HG03354 (cell line): ENCODE results near the gene KRTAP15-1.

Experiments used
- ATAC-seq: cut with Tn5 transposase; IDR thresholded peaks from one replicate; pipeline ENCODE4 v1.9.1; 2021; ENCODE audit warnings: mild to moderate bottlenecking; ENCODE audit not compliant: unreplicated experiment, poor library complexity, severe bottlenecking

Gene KRTAP15-1, protein sequence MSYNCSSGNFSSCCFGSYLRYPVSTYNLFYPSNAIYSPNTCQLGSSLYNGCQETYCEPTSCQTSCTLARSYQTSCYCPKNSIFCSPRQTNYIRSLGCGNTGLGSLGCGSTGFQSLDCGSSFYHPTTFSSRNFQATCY

DNA sequence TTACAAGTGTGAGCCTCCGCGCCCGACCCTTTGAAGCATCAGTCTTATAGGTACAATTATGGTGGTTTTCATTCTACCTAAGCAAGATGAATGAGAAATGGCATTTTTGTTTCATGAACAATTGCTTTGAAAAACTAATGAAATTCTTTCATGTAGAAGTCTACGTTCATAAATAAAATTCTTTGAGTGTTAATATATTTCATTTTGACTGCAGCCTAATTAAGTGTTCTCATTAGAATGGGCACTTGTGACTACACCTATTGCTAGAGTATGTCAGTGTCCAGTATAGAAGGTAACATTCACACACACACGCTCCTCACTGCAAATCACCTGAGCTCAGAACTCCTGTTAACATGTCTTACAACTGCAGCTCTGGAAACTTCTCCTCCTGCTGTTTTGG is at the start of gene KRTAP15-1:
TSS of gene KRTAP15-1 (plus strand) at position 301 of the 400 bp plus-strand sequence. CDS start at position 354, 53 bp downstream.
- ATAC-seq, result no peak

DNA sequence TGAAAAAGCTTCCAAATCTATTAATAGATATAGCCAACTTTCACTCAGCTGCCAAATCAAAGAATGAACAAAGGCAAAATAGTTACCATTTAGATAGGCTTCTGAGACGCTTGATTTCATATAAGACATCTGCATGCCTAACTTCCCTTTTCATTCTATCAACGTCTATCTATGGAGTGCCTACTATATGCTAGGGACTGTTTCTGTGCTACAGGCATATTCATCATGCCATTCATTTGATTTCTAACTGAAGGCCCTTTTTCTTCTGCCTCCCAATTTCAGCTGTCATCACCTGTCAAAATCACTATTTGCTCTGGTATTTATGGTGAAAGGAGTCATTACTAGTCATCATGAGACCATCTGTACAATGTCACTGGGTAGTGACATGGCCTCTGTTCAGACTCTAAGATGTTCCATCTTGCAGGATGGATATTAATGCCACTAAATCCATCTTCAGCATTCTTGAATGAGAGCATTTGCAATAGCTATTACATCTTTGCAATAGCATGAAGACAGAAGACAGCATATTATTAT is 48.5 kb upstream of the KRTAP15-1 start:
- ATAC-seq, result no peak

DNA sequence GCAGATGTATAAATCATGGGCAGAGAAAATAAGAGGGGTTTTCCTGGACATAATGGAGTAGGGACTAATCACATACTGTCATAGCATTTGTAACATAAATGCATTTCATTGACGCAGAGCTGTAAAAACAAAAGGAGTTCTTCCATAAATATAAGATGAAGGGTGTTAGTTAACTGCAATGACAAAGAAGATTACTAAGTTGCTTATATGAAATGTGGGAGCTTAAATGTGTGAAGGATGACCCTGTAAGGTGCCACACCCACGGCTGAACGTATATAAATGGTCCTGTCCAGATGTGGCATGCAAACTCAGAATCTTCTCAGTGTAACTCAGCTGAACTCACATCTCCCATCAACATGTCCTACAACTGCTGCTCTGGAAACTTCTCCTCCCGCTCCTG is 44.3 kb upstream of the KRTAP15-1 start, which contains the start of gene KRTAP13-1:
TSS of gene KRTAP13-1 (plus strand) at position 301 of the 400 bp plus-strand sequence. CDS start at position 357, 56 bp downstream.
- ATAC-seq, result no peak

DNA sequence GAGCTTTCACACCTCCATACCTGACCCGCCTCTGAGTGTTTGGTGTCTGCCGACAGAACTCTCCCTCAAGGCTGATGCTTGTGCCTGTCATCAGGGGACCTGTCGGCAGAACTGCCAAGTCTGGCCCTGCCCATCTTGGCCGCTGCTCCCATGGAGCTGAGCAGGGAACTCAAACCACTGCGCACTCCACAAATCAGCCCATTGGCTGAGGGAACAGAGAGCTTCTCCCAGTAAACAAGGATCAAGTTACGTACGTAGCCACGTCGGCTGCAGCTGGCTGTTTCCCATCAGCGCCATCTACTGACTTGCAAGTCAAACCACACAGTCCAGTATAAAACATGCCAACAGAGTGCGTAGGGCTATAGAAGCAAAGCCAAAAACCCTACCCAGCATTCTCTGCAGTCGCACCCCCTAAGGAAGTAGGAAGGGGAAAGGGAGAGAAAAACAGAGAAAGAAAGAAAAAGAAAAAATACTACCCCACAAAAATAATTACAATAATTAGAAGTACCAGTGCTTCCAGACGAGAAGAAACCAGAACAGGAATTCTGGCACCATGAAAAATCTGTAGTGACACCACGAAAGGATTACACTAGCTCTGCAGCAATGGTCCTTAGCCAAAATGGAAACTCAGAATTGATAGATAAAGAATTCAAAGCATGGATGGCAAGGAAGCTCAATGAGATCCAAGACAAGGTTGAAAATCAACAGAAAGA is 31.1 kb upstream of the KRTAP15-1 start:
- ATAC-seq, result no peak

DNA sequence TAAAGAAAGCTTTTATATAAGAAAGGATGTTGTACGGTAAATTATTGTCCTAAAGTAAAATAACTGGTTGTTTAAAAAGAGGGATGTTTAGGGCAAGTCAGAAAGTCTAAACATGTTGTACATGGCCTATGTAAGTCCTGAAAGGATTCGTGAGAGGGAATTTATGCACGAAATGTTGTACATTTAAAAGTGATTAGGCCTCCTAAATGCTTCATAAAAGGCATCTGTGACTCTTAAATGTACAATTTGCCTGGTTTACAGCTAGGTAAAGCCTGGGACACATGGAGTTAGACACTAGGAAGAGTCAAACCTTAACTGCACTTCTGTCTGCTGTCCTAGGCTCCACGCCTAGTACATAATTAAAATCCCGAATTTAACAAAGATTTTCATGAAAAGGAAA is 24.1 kb upstream of the KRTAP15-1 start:
- no peak for ATAC-seq

DNA sequence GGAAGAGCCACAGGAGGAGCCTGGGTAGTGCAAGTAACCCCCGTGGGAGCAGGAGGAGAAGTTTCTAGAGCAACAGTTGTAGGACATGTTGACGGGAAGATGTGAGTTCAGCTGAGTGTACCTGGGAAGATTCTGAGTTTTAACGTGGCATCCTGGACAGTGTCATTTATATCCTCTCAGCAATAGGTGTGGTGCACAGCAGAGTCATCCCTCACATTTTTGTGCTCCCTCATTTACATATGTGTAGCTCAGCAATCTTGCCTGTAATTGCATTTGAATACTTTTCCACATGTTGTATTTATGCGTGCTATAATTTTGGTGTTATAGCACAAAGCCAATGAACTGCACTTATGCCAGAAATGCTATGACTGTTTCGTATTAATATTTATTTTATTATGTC is 14.2 kb upstream of the KRTAP15-1 start, which contains the start of gene KRTAP13-3:
TSS of gene KRTAP13-3 (minus strand) at position 101 of the 400 bp plus-strand sequence. CDS start at position 87, 14 bp downstream.
- no peak for ATAC-seq

DNA sequence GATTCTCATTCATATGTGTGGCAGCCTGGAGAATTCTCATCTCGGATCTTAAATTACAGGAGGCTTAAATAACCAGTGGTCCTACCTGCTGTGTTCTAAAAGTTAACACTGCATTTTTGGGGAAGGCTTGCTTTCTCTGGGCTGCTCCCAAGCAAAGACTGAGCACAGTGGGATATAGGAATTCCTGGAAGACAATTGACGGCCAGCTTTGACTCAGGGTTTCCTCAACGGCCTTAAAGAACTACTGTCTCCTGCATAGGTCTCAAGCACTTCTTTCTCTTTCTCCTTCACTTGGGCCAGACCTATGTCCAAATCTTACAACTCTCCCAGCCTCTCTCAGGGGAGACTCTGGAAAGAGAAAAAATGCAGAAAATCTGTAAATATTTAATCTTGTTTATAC is 13.3 kb upstream of the KRTAP15-1 start:
- ATAC-seq, result no peak

DNA sequence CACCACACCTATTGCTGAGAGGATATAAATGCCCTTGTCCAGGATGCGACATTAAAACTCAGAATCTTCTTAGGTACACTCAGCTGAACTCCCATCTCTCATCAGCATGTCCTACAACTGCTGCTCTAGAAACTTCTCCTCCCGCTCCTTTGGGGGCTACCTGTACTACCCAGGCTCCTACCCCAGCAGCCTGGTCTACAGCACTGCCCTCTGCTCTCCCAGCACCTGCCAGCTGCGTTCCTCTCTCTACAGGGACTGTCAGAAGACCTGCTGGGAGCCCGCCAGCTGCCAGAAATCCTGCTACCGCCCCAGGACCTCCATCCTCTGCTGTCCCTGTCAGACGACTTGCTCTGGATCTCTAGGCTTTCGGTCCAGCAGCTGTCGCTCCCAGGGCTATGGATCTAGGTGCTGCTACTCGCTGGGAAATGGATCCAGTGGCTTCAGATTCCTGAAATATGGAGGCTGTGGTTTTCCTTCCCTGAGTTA is 9.9 kb upstream of the KRTAP15-1 start, which contains the start of gene KRTAP13-4:
TSS of gene KRTAP13-4 (plus strand) at position 51 of the 486 bp plus-strand sequence. CDS start at position 107, 56 bp downstream.
- ATAC-seq, result no peak

DNA sequence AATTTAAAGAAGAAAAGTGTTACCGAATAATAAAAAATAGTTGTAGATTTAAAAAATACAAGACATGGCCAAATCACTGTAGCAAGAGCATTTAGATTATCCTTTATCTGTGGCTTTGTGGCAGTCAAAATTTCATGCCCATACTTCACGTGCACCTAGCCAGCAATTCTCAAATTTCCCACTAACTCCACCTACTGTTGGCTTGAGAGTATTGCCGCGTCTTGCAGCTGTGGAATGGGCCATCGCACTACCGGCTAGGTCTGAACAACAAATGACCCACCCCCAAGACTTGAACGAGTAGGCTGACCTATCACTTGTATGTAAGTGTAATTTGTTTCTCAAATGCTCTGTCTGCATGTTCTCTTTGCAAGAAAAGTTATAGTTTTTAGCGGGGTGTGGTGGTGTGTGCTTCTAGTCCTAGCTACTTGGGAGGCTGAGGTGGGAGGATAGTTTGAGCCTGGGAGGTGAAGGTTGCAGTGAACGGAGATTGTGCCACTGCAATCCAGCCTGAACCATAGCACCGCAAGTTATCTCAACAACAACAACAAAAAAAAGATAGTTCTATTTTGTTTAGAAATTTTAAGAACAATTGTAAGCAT is 5.9 kb upstream of the KRTAP15-1 start:
- peak; percentile 71 for ATAC-seq

DNA sequence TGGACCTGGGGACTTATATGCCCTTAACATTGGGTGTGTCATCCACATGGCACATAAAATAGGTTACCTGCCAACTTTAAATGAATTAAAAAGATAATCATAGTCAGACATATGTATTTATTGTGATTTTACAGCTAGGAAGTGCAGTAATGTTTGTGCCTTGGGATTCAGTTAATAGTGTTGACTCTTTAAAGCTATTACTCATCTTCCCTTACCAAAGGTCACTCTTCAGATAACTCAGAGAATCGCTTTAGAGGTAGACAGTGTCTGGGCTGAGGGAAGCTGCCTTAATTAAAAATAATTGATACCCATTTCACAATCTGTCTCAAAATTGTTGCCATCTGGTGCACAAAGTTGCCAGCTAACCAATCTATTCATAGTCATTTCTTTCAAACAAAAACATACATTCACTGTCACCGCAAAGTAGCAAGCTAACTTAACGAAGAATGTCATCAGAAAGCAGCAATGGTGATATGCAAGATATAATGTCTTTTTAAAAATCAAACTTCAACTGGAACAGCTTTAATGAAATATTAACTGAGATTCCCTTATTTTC is 3.0 kb upstream of the KRTAP15-1 start:
- no peak for ATAC-seq

DNA sequence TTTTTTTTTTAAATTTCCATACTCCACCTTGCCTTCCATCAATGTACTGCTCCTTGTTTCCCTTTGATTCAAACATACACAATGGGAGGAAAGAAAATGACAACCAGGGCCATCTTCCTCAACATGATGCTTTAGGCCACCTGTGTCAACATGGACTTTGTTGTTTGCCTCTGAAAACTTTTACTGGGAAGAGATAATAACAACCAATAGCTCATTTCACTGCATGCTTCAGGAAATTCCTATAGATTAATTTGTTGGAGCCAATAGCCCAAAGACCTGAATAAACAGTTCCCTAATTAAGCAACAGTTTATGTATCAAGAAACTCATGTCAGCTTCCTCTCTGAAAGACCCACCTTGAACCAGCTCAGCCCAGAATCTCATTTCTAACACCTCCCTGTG is 3.2 kb downstream of the KRTAP15-1 start:
- ATAC-seq, result no peak

DNA sequence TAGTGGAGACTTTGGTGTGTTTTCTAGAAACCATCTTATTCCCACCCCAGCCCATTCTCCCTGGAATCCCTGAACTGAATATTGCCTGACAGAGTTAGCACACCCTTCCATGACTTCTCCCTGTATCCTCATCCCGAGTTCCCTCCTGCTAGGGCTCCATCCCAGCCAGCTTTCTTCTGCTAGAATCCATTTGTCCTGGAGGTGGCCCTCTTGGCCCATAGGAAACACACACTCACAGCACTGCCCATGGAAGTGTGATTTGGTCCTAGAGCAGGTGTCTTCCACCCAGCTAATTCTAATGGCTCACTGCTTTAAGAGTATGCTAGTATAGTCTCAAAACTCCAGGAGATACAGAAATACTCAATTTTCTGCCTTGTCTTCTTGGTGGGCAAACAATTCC is 4.1 kb downstream of the KRTAP15-1 start:
- ATAC-seq, result no peak

DNA sequence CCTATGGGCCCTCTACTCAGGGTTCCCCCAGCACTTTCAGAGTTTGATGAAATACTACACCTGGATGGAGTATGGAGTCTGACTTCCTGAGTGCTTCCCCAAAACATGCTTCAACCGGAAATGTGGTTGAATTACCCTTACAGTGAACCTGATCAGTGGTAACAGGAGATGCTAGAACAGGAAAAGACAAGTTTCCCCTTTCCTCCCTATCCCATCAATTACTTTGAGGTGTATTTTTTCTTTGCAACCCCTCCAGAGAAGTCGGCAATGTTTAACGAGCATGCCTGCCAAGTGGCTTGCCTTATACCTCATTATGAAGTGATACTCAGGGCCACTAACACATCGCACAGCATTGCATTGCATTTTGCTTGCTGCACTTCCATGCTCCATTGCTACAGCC is 7.0 kb downstream of the KRTAP15-1 start:
- ATAC-seq, result no peak

DNA sequence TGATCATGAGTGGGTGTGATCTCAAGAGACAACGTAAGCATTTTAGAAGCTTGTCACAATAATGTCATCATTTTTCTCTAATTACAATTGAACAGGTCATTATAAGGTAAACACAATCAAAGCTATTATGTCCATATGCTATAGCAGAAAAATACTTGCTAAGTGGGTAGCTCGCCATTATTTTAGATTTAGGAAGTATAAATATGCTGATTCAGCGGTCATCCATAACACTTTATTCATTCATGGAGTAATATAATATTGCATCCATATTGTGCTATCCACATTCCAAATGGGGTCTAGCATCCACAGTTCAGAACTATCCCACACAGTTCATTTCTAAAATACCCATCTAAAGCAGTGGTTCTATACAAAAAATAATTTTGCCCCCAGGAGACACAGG is 8.4 kb downstream of the KRTAP15-1 start:
- no peak for ATAC-seq

DNA sequence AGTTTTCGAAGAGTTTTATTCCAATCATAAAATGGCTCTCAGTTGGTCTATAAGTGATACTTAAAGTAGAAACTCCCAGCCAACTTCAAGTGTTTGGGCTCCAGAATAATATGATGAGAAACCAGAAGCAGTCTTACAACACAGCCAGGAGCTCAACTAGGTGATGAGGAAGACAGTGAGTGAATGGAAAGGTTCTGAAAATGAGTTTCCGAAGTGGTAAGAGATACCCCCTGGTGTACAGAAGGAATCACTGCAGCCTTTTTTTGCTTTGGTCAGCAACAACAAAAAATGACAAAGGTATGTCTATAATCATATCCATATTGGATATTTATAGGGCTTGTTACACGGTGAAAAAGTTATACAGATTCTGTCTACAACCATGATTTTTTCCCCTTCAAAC is 23.6 kb downstream of the KRTAP15-1 start:
- no peak for ATAC-seq

DNA sequence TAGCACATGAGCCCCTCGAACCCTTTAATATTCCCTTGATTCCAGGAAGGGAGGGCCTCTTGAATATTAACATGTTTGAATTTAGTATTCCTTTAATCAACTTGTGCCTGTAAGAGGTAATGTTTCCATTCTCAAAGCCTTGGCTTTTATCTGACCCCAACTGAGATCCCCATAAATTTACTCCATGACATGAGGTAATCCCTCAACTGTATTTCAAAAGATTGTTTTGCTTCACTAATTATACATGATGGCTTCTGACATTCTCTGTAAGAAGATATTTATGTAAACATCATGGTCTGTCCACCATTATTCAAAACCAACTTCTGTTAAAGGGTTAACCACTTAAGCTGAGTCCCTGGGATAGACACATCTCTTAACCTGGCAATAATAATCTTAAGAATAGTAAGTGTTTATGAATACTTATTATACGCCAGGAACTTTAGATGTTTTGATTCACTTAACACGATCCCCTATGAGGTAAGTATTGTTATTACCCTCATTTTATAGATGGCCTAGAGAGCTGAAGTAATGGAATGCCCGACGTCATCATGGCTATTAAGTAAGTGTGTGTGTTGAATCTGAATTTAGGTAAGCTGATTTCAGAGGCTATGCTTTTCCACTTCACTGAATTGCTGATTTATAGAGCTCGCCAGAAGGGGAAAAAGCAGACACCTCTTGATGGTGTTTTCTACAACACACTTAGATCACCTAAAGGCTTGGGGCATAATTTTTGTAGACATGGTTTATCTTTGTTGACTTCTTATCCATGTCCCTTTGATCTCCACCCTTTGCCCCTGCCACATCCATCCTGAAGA is 29.0 kb downstream of the KRTAP15-1 start:
- no peak for ATAC-seq

DNA sequence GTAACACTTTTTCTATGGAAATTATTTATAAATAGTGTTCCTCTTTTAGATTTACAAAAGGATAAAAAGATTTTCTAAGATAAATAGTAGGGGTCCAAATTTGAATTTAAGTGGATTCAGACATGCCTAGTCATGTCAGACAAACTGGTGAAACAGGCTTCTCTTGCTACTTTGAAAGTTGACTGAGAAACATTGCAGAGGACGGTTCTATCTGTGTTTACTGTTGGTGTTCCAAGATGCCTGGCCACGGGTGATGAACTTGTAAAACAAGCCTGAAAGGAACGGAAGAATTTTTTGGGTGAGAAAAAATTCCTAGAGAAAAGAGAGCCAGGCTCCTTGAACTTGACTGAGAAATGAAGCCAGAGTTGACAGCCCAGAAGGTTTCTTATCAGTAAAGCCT is 37.9 kb downstream of the KRTAP15-1 start:
- no peak for ATAC-seq

DNA sequence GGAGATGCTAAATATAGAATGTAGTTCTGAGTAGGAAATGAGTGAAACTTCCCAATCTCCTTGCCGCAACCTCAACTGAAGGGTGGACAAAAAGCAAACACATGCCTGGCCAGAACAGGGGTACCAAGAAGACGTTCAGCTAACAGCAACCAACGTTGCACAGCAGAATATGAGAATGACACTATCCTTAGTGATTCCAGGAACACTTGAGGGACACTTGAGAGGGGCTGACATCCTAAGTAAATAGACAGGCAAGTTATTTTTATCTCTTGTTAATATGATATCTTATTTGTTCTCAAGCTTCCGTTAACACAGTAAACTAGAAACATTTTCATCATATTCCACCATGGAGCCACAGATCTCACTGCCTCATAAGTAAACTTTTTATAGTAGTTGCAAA is 39.2 kb downstream of the KRTAP15-1 start:
- no peak for ATAC-seq

DNA sequence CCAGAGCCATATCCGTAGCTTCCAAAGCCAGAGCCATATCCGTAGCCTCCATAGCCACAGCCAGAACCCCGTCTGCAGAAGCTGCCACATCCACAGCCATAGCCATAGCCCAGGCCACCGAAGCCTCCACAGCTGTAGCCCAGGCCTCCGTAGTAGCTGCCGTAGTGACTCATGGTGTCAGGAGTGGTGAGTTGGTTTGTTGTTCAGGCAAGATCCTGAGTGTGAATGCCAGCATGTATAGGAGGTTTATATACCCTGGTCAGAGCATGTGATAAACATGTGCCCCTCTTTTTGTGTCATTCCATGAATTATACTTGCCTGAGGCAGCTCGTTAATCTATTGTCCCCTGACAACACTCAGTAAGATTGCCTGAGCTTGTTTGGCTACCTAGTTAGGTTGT is 40.1 kb downstream of the KRTAP15-1 start, which contains the start of gene KRTAP19-1:
TSS of gene KRTAP19-1 (minus strand) at position 223 of the 400 bp plus-strand sequence. CDS start at position 173, 50 bp downstream.
- no peak for ATAC-seq
